Measurements from ENCODE around the gene MTLN.

MTLN gene

DNA sequence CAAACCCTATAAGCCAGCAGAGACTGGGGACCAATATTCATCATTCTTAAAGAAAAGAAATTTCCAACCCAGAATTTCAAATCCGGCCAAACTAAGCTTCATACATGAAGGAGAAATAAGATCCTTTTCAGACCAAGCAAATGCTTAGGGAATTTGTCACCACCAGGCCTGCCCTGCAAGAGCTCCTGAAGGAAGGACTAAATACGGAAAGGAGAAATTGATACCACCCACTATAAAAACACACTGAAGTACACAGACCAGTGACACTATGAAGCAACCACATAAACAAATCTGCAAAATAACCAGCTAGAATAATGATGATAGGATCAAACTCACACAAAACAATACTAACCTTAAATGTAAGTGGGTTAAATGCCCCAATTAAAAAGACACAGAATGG, 29.9 kb downstream of the MTLN start:
- H3K4me3 ChIP-seq (ENCODE audit: low read depth, low read length), result no peak overlapping the region
- TF ChIP-seq, protein P1, sequence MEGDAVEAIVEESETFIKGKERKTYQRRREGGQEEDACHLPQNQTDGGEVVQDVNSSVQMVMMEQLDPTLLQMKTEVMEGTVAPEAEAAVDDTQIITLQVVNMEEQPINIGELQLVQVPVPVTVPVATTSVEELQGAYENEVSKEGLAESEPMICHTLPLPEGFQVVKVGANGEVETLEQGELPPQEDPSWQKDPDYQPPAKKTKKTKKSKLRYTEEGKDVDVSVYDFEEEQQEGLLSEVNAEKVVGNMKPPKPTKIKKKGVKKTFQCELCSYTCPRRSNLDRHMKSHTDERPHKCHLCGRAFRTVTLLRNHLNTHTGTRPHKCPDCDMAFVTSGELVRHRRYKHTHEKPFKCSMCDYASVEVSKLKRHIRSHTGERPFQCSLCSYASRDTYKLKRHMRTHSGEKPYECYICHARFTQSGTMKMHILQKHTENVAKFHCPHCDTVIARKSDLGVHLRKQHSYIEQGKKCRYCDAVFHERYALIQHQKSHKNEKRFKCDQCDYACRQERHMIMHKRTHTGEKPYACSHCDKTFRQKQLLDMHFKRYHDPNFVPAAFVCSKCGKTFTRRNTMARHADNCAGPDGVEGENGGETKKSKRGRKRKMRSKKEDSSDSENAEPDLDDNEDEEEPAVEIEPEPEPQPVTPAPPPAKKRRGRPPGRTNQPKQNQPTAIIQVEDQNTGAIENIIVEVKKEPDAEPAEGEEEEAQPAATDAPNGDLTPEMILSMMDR (IDR thresholded peaks at IDR 0.05; ENCODE audit: low read depth, low read length, missing control alignments), result no peak
- in situ Hi-C loops (cut with HindIII; ENCODE audit: low pct_ligation_motif_present, low sequenced_read_pairs), result no loop called here
- no peak overlapping the region for H3K27ac ChIP-seq
- DNase-seq, result no peak
- no peaks in the 10 kb centered on the region for H3K27me3 ChIP-seq (replicated peaks)
- H3K36me3 ChIP-seq (replicated peaks), result no peaks in the 10 kb centered on the region

DNA sequence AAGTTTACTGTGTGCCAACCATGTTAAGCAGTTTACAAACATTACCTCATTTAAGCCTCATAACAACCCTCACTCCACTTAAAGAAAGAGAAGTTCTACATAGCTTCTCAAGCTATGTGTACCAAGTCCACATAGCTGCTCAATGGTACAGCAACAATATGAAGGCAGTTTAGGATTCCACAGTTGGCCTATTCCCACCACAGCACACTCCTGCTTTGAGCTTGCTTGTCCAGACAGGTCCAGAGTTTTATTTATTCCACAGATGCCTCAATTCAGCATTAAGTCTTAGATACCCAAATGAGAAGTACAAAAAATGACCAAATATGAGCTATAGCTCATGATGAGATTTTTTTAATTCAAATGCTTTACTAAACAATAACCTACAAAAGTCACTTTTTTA, 32.3 kb downstream of the MTLN start:
- H3K4me3 ChIP-seq (ENCODE audit: low read depth, low read length), result no peak overlapping the region
- no peak for DNase-seq
- in situ Hi-C loops (cut with HindIII; ENCODE audit: low pct_ligation_motif_present, low sequenced_read_pairs), result no loop called here
- no peaks in the 10 kb centered on the region for H3K36me3 ChIP-seq (replicated peaks)
- no peak overlapping the region for H3K27ac ChIP-seq
- no peaks in the 10 kb centered on the region for H3K27me3 ChIP-seq (replicated peaks)
- TF ChIP-seq, protein P1 (IDR thresholded peaks at IDR 0.05; ENCODE audit: low read depth, low read length, missing control alignments), result no peak

DNA sequence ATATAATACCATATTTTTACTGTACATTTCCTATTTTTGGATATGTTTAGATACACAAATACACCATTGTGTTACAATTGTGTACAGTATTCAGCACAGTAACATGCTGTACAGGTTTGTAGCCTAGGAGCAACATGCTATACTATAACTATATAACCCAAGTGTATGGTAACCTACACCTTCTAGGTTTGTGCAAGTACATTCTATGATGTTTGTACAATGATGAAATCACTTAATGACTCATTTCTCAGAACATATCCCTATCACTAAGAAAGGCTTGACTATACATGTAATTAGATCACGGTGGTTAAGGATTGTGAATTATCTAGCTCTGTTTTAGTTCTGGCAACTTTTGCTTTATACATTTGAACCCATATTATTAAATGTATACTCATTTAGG, 38.8 kb downstream of the MTLN start:
- in situ Hi-C loops (cut with HindIII; ENCODE audit: low pct_ligation_motif_present, low sequenced_read_pairs), result no loop called here
- no peak overlapping the region for H3K27ac ChIP-seq
- DNase-seq, result no peak

DNA sequence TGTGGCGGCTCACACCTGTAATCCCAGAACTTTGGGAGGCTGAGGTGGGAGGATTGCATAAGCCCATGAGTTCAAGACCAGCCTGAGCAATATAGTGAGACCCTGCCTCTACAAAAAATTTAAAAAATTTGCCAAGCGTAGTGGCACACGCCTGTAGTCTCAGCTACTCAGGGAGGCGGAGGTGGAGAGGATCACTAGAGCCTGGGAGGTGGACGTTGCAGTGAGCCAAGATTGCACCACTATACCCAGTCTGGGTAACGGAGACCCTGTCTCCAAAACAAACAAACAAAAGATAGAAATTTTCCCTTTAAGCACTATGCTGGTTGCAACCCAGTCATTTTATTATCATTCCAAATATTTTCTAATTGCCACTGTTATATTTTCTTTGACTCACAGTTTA, 39.8 kb downstream of the MTLN start:
- H3K4me3 ChIP-seq (ENCODE audit: low read depth, low read length), result no peak overlapping the region
- no peaks in the 10 kb centered on the region for H3K36me3 ChIP-seq (replicated peaks)
- H3K27me3 ChIP-seq (replicated peaks), result no peaks in the 10 kb centered on the region
- no peak overlapping the region for H3K27ac ChIP-seq
- in situ Hi-C loops (cut with HindIII; ENCODE audit: low pct_ligation_motif_present, low sequenced_read_pairs), result no loop called here
- DNase-seq, result no peak
- TF ChIP-seq, protein P1 (IDR thresholded peaks at IDR 0.05; ENCODE audit: low read depth, low read length, missing control alignments), result no peak

More for the DNA sequence above, 38.8 kb downstream of the MTLN start:
- Histone ChIP-seq H3K4me3 (ENCODE audit: low read depth, low read length) (no peak overlapping the region), H3K27me3 (replicated peaks) (no peaks in the 10 kb centered on the region), H3K36me3 (replicated peaks) (no peaks in the 10 kb centered on the region)
- TF ChIP-seq, protein P1 (IDR thresholded peaks at IDR 0.05; ENCODE audit: low read depth, low read length, missing control alignments), result no peak

DNA sequence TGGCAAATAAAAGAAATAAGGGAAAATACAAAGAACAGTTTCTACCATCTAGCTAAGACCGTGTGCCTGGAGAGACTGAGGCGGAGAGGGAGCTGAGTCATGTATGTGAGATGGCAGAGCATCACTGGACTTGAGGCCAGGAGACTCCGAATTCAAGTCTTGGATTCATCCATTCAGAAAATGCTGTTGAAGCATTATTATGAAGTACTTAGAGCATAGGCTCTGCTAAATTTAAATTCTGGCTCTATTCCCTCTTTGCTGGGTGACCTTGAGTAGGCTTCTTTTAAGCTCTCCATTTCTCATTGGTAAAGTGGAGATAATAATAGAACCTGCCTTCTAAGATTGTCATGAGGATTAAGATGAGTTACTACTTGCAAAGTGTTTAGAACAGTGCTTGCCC, 42.2 kb downstream of the MTLN start:
- DNase-seq, result no peak
- Histone ChIP-seq H3K27ac (no peak overlapping the region), H3K4me3 (ENCODE audit: low read depth, low read length) (no peak overlapping the region), H3K36me3 (replicated peaks) (no peaks in the 10 kb centered on the region), H3K27me3 (replicated peaks) (no peaks in the 10 kb centered on the region)
- in situ Hi-C loops (cut with HindIII; ENCODE audit: low pct_ligation_motif_present, low sequenced_read_pairs), result no loop called here
- TF ChIP-seq, protein P1 (IDR thresholded peaks at IDR 0.05; ENCODE audit: low read depth, low read length, missing control alignments), result no peak

DNA sequence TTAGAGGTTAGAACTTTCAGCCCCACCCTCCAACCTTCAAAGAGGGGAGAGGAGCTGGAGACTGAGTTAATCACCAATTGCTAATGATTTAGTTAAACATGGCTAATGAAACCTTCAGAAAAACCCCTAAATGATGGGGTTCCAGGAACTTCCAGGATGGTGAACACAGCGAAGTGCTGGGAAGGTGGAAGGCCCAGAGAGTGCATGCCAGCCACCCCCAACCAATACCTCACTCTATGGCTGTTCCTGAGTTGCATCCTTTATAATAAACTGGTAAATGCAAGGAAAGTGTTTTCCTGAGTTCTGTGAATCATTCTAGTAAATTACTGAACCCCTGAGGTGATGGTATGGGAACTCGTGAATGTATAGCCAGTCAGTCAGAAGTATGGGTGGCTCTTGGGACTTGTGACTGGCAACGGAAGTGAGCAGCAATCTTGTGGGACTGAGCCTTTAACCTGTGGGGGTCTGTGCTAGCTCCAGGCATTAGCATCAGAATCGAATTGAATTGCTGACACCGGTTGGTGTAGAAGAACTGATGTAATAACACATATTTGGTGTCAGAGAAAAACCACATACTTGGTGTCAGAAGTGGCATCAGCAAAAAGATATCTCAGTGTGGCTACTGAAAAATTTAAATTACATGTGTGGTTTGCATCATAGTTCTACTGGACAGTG, 44.9 kb downstream of the MTLN start:
- H3K27ac ChIP-seq, result no peak overlapping the region
- TF ChIP-seq, protein P1 (IDR thresholded peaks at IDR 0.05; ENCODE audit: low read depth, low read length, missing control alignments), result no peak
- H3K36me3 ChIP-seq (replicated peaks), result no peaks in the 10 kb centered on the region
- no peak for DNase-seq
- H3K27me3 ChIP-seq (replicated peaks), result no peaks in the 10 kb centered on the region
- in situ Hi-C loops (cut with HindIII; ENCODE audit: low pct_ligation_motif_present, low sequenced_read_pairs), result no loop called here
- no peak overlapping the region for H3K4me3 ChIP-seq (ENCODE audit: low read depth, low read length)
